Chondrocyte (in vitro differentiated cells): ENCODE measurements around the gene ERBB4. TPM values are rescaled to one million over a fixed set of nuclear protein-coding genes. Genes with fewer than 3 reads are reported as not detected.
"Not testable (repeated sequence)": the region's sequence is repeated elsewhere in the genome, so short reads cannot be mapped to it uniquely, and the experiment has no call there.

ENCODE experiments used
- DNase-seq: peaks from one replicate; pipeline ENCODE4 v3.0.0; 2021; ENCODE audit warnings: mixed read lengths, low spot score
- H3K27ac Mint-ChIP-seq: one replicate; pipeline ENCODE4 v1.8.0; 2021; ENCODE audit warnings: mild to moderate bottlenecking, moderate library complexity, mixed read lengths; ENCODE audit not compliant: unreplicated experiment
- H3K27me3 Mint-ChIP-seq: 2 replicates; pipeline ENCODE4 v1.8.0; 2021; ENCODE audit warnings: low read depth, mixed read lengths
- H3K36me3 Mint-ChIP-seq: 2 replicates; pipeline ENCODE4 v1.8.0; 2021; ENCODE audit warnings: low read depth, mixed read lengths
- H3K4me1 Mint-ChIP-seq: 2 replicates; pipeline ENCODE4 v1.8.0; 2021; ENCODE audit warnings: low read depth, mild to moderate bottlenecking, mixed read lengths
- H3K4me3 Mint-ChIP-seq: one replicate; pipeline ENCODE4 v1.8.0; 2021; ENCODE audit warnings: mild to moderate bottlenecking, moderate library complexity, mixed read lengths; ENCODE audit not compliant: unreplicated experiment
- H3K9me3 Mint-ChIP-seq: 2 replicates; pipeline ENCODE4 v1.8.0; 2021; ENCODE audit warnings: low read depth, mixed read lengths
- total RNA-seq: library from RNA; stranded (reverse); gene quantifications from 3 replicates; pipeline ENCODE4 v1.2.1, GENCODE V29; 2021
- TF ChIP-seq, protein P1 (sequence below): fragments of 200-600 bp; sonication (generic); IDR thresholded peaks from 2 replicates; pipeline ENCODE4 v1.5.0; 2021; ENCODE audit warnings: antibody characterized with exemption, mild to moderate bottlenecking, moderate library complexity

Gene ERBB4
- total RNA-seq, 1 donor from 2014 or later, result 1.3 TPM

DNA sequence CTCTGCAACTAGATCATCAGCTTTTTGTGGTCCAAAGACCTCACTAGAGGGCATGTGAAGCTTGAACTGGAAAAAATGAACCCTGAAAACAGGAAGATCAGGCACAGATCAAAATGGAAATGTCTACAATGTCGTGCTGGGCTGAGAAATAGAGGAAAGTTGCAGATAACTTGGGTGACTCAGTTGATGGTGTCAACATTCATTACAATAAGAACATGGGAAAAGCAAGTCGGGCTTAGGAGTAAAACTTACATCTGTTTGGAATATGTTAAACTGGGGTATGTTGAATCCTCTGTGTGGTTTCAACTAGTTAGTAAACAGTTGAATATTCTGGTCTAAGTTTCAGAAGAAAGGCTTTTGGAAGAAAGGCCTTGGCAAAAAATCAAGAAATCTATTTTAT, 940.4 kb downstream of the ERBB4 start:
- TF ChIP-seq, protein P1, sequence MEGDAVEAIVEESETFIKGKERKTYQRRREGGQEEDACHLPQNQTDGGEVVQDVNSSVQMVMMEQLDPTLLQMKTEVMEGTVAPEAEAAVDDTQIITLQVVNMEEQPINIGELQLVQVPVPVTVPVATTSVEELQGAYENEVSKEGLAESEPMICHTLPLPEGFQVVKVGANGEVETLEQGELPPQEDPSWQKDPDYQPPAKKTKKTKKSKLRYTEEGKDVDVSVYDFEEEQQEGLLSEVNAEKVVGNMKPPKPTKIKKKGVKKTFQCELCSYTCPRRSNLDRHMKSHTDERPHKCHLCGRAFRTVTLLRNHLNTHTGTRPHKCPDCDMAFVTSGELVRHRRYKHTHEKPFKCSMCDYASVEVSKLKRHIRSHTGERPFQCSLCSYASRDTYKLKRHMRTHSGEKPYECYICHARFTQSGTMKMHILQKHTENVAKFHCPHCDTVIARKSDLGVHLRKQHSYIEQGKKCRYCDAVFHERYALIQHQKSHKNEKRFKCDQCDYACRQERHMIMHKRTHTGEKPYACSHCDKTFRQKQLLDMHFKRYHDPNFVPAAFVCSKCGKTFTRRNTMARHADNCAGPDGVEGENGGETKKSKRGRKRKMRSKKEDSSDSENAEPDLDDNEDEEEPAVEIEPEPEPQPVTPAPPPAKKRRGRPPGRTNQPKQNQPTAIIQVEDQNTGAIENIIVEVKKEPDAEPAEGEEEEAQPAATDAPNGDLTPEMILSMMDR, result no peak
- peaks cover 3% of the 10 kb centered on the region for H3K9me3 Mint-ChIP-seq
- no peaks in the 10 kb centered on the region for H3K27me3 Mint-ChIP-seq
- no peak for DNase-seq
- no peak overlapping the region for H3K27ac Mint-ChIP-seq
- no peaks in the 10 kb centered on the region for H3K4me1 Mint-ChIP-seq
- H3K36me3 Mint-ChIP-seq, result no peaks in the 10 kb centered on the region
- H3K4me3 Mint-ChIP-seq, result no peak overlapping the region

DNA sequence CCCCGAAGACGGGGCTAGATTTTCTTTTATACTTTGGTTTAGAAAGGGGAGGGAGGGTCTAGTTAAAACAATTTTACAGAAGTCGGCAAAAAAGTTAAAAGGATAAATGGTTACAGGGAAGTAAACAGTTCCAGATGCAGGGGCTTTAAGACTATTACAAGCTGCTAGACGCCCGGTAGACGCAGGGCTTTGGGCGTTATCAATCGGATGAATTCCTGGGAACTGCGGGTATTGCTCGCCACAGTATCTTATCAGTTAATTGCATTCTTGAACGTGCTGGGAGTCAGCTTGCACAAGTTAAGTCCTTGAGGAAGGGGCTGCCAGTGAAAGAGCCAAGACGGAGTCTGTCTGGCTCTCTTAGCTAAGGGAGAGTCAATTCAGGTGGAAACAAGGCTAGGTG, 946.6 kb downstream of the ERBB4 start:
- H3K4me3 Mint-ChIP-seq, H3K4me1 Mint-ChIP-seq, H3K27me3 Mint-ChIP-seq, H3K36me3 Mint-ChIP-seq, H3K9me3 Mint-ChIP-seq, H3K27ac Mint-ChIP-seq, DNase-seq: not testable (repeated sequence)

DNA sequence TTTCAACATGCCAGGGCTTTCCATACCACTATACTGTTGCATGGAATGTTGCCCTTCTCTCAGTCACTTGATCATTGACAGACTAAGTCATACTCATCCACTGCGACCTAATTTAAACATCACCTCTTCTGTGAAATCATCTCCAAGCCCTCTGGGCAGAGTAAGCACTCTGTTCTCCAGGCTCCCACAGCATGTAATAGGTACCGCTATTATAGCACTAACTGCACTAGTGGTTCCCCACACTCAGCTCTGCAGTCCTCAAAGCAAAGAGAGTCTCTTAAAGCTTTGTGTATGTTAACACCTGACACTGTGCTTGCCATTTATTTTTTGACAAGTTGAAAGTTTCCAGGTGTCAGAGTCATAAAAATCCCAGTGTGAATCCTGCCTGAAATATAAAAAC, 947.2 kb downstream of the ERBB4 start:
- DNase-seq, result no peak
- H3K4me3 Mint-ChIP-seq, result no peak overlapping the region
- H3K4me1 Mint-ChIP-seq, result no peaks in the 10 kb centered on the region
- no peaks in the 10 kb centered on the region for H3K36me3 Mint-ChIP-seq
- TF ChIP-seq, protein P1, result no peak
- H3K27me3 Mint-ChIP-seq, result no peaks in the 10 kb centered on the region
- H3K9me3 Mint-ChIP-seq, result no peaks in the 10 kb centered on the region
- H3K27ac Mint-ChIP-seq, result no peak overlapping the region

DNA sequence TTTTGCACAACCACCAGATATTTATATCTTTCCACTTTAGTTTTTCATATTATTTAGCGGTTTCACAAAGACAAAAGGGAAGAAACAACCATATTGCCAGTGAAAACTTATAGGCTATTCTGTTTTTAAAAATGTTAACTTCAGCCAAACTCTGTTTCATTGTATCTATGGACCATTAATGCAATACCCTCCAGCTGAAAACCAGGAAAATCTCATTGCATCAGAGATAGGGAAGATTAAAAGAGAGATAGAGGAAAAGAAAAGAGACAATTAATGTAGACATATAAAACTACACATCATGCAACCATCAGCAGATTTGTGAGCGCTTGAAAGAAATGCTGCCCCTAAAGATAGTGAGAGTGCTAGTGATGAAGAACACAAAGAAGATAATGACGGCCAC, 970.2 kb downstream of the ERBB4 start:
- Mint-ChIP-seq H3K36me3 (no peaks in the 10 kb centered on the region), H3K4me3 (no peak overlapping the region), H3K27ac (no peak overlapping the region), H3K9me3 (peaks cover 6% of the 10 kb centered on the region), H3K27me3 (no peaks in the 10 kb centered on the region), H3K4me1 (no peaks in the 10 kb centered on the region)
- no peak for DNase-seq
- TF ChIP-seq, protein P1, result no peak

DNA sequence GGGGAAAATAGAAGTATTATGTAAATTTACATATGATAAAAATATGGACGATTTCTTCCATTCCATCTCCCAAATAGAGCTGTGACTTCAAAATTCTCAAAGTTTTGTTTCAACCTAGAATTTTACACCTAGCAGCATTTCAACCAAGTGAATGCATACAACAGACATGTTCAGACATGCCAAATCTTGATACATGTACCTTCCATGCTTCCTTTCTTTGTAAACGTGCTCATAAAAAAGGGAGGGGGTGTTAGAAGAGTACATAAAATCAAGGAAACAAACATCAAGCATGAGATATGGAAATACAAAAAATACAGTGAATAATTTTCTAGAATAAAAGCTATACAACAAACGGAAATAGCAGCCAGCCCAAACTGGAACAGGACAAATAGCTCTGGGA, 974.2 kb downstream of the ERBB4 start:
- Mint-ChIP-seq H3K27ac (no peak overlapping the region), H3K4me1 (no peaks in the 10 kb centered on the region), H3K4me3 (no peak overlapping the region), H3K27me3 (no peaks in the 10 kb centered on the region), H3K36me3 (no peaks in the 10 kb centered on the region), H3K9me3 (peaks cover 6% of the 10 kb centered on the region)
- TF ChIP-seq, protein P1, result no peak
- DNase-seq, result no peak

DNA sequence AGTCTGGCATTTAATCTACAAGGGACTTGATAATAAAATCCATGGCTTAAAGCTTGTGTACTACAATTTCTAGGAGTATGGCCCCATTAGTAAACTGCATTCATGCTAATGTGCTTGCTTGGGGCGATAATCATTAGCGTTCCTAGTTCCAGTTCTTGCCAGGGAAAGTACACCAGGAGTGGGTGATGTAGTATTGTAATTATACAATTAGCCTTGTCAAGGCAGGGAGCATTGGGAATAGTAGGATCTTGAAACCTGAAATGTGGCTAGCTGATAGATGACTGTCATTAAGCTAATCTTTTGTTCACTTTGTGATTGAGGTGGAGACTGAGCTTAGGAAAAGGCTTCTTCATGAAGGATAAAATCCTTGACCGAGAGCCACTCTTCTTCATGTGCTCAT, 993.0 kb downstream of the ERBB4 start:
- TF ChIP-seq, protein P1, result no peak
- H3K36me3 Mint-ChIP-seq, result no peaks in the 10 kb centered on the region
- no peaks in the 10 kb centered on the region for H3K9me3 Mint-ChIP-seq
- no peak overlapping the region for H3K27ac Mint-ChIP-seq
- H3K27me3 Mint-ChIP-seq, result no peaks in the 10 kb centered on the region
- DNase-seq, result no peak
- no peaks in the 10 kb centered on the region for H3K4me1 Mint-ChIP-seq
- H3K4me3 Mint-ChIP-seq, result no peak overlapping the region
